Measurements from ENCODE around the gene DNLZ. TPM values are rescaled to one million over a fixed set of nuclear protein-coding genes. Genes with fewer than 3 reads are reported as not detected.

The DNLZ gene
- total and polyA plus RNA-seq, 2 of the 4 experiments (the other 2 are of a cell fraction), result 2.0 to 11.4 TPM

DNA sequence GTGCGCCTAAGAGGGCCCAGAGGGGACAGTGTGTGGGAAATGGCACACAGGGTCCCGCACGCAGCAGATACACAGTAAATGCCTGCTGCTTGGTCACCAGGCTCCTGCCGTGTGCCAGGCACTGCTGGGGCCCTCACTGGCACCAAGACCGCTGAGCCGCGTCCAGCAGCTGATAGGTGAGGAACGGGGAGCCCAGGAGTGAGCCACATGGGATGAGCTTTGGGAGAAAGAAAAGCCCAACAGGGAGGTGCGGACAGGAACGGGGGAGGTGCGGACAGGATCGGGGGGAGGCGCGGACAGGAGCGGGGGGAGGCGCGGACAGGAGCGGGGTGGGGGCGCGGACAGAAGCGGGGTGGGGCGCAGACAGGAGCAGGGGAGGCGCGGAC lies 19.7 kb downstream of the DNLZ start:
- no peak overlapping the region for H3K4me3 ChIP-seq (ENCODE audit: insufficient read depth, low read depth, low read length)
- intact Hi-C loops (cut with micrococcal nuclease), result no loop called here
- 100% methylated on average over 6 of the region's 24 CpGs; no CpG with 5 or more reads in 1 of the 2 experiments for WGBS, 2 experiments (ENCODE audit: extremely low coverage in 2 of 2, insufficient read length in 1 of 2)
- DNase-seq (no peak), ATAC-seq (ENCODE audit: low read depth) (no peak)
- no peaks in the 10 kb centered on the region for H3K9me3 ChIP-seq (ENCODE audit: control insufficient read depth, insufficient read depth, low read length)
- no peak overlapping the region for H2BK15ac ChIP-seq (ENCODE audit: low read depth, low read length)
- H3K56ac ChIP-seq (ENCODE audit: extremely low read depth, insufficient read depth, low read length), result no peak overlapping the region
- ChIA-PET POLR2A (ENCODE audit: unreplicated experiment) (no interaction called here), CTCF (no interaction called here)
- H4K20me1 ChIP-seq (ENCODE audit: insufficient read depth, low read length), result peaks cover 72% of the 10 kb centered on the region
- H3K9ac ChIP-seq (ENCODE audit: low read depth, low read length), result no peak overlapping the region
- no peak overlapping the region for H2BK20ac ChIP-seq (ENCODE audit: low read depth, low read length)
- H2AK9ac ChIP-seq (replicated peaks; ENCODE audit: low read depth, low read length, poor library complexity), result no peak overlapping the region
- H4K91ac ChIP-seq (ENCODE audit: insufficient read depth, low read depth, low read length), result no peak overlapping the region
- H2BK120ac ChIP-seq (ENCODE audit: low read depth, low read length), result no peak overlapping the region
- in situ Hi-C loops (cut with MboI; ENCODE audit: low sequenced_read_pairs), result no loop called here
- peak overlapping the region; percentile 32 for H2AFZ ChIP-seq (replicated peaks; ENCODE audit: low read length, poor library complexity)
- H2AK5ac ChIP-seq (ENCODE audit: low read depth, low read length), result 0 out of 2 replicates have a peak overlapping the region, but pooled peaks have one; percentile 38
- H3K18ac ChIP-seq (ENCODE audit: low read depth, low read length), result no peak overlapping the region
- H3K27ac ChIP-seq (ENCODE audit: insufficient read depth, low read length), result no peak overlapping the region
- peaks cover 8% of the 10 kb centered on the region; the same call in 1 of the 2 replicates for H3K4me1 ChIP-seq (ENCODE audit: control insufficient read depth, insufficient read depth, low read length)
- peaks cover 16 to 59% of the 10 kb centered on the region in 2 experiments for H3K79me1 ChIP-seq (ENCODE audit: low read depth in 1 of 2, low read length in 2 of 2)
- no peak overlapping the region for H2BK5ac ChIP-seq (ENCODE audit: low read depth, low read length, poor library complexity, severe bottlenecking)
- H3K27me3 ChIP-seq (ENCODE audit: control insufficient read depth, insufficient read depth, low read length), result no peaks in the 10 kb centered on the region
- BruUV-seq (replicated peaks), result no TSS peak
- TF ChIP-seq RFX5 (IDR thresholded peaks at IDR 0.05; ENCODE audit: low read depth, low read length), result no peak
- no peak for TF ChIP-seq MAZ (IDR thresholded peaks at IDR 0.05; ENCODE audit: borderline replicate concordance, low read depth, low read length)
- TF ChIP-seq POLR2A (IDR thresholded peaks at IDR 0.05; ENCODE audit: low read depth, low read length), result no peak
- TF ChIP-seq, protein P1, sequence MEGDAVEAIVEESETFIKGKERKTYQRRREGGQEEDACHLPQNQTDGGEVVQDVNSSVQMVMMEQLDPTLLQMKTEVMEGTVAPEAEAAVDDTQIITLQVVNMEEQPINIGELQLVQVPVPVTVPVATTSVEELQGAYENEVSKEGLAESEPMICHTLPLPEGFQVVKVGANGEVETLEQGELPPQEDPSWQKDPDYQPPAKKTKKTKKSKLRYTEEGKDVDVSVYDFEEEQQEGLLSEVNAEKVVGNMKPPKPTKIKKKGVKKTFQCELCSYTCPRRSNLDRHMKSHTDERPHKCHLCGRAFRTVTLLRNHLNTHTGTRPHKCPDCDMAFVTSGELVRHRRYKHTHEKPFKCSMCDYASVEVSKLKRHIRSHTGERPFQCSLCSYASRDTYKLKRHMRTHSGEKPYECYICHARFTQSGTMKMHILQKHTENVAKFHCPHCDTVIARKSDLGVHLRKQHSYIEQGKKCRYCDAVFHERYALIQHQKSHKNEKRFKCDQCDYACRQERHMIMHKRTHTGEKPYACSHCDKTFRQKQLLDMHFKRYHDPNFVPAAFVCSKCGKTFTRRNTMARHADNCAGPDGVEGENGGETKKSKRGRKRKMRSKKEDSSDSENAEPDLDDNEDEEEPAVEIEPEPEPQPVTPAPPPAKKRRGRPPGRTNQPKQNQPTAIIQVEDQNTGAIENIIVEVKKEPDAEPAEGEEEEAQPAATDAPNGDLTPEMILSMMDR (conservative IDR thresholded peaks at IDR 0.05; ENCODE audit: low read depth, low read length), result no peak
- no peak for TF ChIP-seq MAFK (IDR thresholded peaks at IDR 0.05; ENCODE audit: low read depth, low read length)
- TF ChIP-seq, protein P2, sequence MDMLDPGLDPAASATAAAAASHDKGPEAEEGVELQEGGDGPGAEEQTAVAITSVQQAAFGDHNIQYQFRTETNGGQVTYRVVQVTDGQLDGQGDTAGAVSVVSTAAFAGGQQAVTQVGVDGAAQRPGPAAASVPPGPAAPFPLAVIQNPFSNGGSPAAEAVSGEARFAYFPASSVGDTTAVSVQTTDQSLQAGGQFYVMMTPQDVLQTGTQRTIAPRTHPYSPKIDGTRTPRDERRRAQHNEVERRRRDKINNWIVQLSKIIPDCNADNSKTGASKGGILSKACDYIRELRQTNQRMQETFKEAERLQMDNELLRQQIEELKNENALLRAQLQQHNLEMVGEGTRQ (IDR thresholded peaks at IDR 0.05; ENCODE audit: low read depth, low read length), result no peak
- no peak for TF ChIP-seq CEBPB (IDR thresholded peaks at IDR 0.05; ENCODE audit: low read depth, low read length)
- TF ChIP-seq BHLHE40 (IDR thresholded peaks at IDR 0.05; ENCODE audit: low read depth, low read length), result no peak
- no peak for TF ChIP-seq RAD21 (IDR thresholded peaks at IDR 0.05; ENCODE audit: low read length)
- no peak for TF ChIP-seq FOS (IDR thresholded peaks at IDR 0.05; ENCODE audit: low read depth, low read length)
- TF ChIP-seq CHD1 (IDR thresholded peaks at IDR 0.05; ENCODE audit: low read depth, low read length), result no peak
- no peak for TF ChIP-seq NFE2L2 (IDR thresholded peaks at IDR 0.05; ENCODE audit: low read depth, low read length)
- TF ChIP-seq RCOR1 (IDR thresholded peaks at IDR 0.05; ENCODE audit: insufficient replicate concordance, low read length), result no peak
- TF ChIP-seq, protein P3, sequence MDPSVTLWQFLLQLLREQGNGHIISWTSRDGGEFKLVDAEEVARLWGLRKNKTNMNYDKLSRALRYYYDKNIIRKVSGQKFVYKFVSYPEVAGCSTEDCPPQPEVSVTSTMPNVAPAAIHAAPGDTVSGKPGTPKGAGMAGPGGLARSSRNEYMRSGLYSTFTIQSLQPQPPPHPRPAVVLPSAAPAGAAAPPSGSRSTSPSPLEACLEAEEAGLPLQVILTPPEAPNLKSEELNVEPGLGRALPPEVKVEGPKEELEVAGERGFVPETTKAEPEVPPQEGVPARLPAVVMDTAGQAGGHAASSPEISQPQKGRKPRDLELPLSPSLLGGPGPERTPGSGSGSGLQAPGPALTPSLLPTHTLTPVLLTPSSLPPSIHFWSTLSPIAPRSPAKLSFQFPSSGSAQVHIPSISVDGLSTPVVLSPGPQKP (IDR thresholded peaks at IDR 0.05; ENCODE audit: borderline replicate concordance, low read depth, low read length), result no peak
- no peak for TF ChIP-seq MXI1 (IDR thresholded peaks at IDR 0.05; ENCODE audit: borderline replicate concordance, low read depth, low read length)
- no peak for TF ChIP-seq SMC3 (IDR thresholded peaks at IDR 0.05; ENCODE audit: low read depth, low read length)
- dilution Hi-C loops (cut with HindIII; ENCODE audit: low sequenced_read_pairs, unreplicated experiment), result no loop called here
- H3K9me1 ChIP-seq (ENCODE audit: insufficient read depth, low read length), result peaks cover 4% of the 10 kb centered on the region; the same call in 1 of the 2 replicates
- no peak overlapping the region for H4K5ac ChIP-seq (ENCODE audit: low read depth, low read length)
- H3K14ac ChIP-seq (replicated peaks; ENCODE audit: low read depth, low read length), result no peak overlapping the region
- H4K8ac ChIP-seq (ENCODE audit: low read depth in 2 of 2, low read length in 2 of 2), result no peak overlapping the region
- H3K23ac ChIP-seq (ENCODE audit: low read depth, low read length), result no peak overlapping the region
- H3K36me3 ChIP-seq (ENCODE audit: control insufficient read depth, insufficient read depth, low read length), result peaks cover 76% of the 10 kb centered on the region
- H3K4ac ChIP-seq (ENCODE audit: low read depth, low read length), result no peak overlapping the region
- H3K4me2 ChIP-seq (ENCODE audit: low read depth, low read length), result no peak overlapping the region
